Measurements from ENCODE around the gene EFHC1.

The EFHC1 gene

DNA sequence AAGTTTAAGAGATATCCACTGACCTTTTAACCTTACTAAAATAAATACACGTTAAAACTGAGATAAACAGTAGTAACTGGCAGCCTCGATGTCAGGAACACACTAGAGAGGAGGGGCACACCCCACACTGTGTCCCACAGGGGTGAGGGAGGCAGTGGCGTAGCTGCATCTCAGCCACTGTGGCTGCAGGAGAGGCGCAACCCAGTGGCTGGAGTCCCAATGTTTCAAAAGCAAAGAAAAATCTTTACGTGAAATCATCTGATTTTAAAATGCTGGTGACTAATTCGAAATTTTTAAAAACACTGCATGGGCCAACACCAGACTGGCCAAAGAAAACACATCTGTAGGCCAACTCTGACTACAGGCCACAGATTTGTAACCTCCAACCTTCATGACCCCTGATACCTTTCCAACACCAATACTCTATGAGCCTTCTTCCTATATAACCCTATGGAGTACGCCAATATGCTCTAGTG is 102.0 kb downstream of the EFHC1 start:
- DNase-seq: no peak

DNA sequence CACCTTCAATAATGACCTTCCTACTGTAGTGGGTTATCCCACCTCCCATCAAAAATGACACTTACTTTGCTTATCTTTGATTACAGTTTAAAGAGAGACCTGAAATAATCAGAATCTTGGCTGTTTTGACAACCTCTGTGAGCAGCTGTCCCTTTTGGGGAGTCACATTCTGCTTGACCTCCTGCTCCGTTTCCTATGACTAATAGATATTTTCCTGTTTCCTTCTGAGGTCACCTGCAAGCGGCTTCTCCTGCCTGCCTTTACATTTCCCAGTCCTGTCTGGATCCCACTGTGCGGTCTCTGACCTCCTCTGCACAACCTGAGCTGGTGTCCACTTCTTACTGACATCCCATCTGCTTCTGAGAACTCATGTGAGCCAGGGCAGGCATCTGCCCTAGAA is 102.5 kb downstream of the EFHC1 start:
- DNase-seq: no peak

DNA sequence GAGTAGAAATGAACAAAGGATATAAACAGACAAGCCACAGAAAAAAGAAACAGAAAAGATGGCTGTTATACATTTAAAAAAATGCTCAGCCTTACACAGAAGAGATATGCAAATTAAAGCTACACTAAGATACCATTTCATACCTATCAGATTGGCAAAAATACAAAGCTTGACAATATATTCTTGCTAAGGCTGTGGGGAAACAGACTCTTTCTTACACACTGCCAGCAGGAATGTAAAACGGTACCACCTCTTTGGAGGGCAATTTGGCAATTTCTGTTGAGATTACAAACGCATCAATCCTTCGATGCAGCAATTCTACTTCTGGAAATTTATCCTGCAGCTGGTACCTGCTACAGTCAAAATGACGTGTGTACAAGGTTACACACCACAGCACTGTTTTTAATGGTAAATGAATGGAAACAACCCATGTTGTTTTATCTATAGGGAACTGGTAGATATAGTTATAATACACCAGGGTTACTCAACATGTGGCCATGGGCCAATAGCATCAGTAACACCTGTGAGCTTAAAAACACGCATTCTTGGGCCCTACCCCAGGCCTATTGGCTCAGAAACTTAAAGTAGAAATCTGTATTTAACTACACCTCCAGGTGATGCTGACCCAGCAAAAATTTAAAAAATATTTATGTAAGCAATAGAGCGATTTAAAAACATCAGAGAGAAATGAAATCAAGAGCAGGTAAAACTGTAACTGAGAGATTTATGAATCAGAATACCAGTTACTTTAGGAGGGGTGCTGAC is 103.4 kb downstream of the EFHC1 start:
- no peak for DNase-seq

DNA sequence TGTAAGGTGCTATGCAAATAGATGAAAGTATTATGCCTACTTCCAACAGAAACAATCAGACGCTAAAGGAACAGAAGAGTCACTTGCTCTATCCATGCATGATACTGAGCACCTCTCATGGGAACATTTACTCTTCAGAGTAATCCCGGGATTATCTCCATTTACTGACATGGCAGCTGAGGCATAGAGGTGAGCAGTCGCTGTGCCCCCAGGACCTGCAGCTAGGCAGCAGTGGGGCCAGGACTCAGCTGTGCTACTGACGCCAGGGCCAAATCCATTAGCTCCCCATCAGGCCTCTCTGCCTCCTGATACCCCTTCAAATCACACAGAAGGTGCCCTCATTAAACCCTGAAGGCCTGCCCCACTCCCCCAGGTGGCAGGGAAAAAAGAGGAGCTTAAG is 104.8 kb downstream of the EFHC1 start:
- no peak for DNase-seq

DNA sequence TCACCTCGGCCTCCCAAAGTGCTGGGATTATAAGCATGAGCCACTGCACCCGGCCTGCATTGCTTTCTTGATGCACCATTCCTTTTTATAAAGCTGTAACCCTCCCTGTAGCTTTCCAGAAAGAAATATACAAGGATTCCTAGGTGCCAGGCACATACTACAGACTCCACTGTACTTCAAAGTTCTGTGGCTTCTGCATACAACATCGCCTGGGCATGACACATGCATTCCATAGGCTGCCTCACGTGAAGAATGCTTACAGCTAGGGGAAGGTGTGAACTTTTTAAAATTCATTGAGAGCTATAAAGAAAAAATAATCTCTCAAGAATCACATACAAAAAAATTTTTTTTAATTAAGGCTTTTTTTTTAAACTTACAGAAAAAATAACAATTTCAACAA is 106.5 kb downstream of the EFHC1 start:
- DNase-seq: no peak

DNA sequence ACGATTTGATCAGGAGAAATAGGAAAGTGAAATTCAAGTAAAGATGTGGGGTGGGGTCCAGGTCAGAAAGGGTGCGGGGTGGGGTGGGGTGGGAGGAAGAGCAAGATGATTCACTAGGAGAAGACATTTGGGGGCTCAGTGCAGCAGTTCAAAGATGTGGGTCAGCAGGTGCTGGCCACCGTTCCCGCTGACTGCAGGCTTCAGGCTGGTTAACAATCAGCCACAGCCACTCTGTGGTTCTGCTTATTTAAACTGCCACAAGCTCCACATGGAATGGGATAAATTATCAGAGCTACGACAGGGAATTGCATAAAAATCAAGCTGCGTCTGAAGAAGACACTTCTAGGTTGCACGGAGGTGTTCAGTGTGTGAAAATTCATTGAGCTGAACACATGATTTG is 107.3 kb downstream of the EFHC1 start:
- no peak for DNase-seq

DNA sequence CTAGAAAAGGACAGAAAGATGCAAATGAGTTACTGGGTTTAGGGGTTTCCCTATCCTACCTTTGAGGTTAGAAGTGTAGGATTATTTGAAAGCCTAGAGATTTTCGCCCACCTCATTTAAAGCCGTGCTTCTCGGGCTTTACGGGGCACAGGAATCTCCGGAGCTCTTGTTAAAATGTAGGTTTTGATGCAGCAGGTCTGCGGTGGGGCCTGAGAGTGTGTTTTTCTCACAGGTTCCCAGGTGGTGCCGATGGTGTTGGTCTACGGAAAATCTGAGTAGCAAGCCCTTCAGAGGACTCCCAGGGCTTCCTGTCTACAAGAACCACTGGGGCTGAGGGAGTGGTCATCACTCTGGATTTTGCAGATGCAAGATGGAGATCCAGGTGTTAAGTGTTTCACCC is 109.2 kb downstream of the EFHC1 start:
- DNase-seq: no peak

DNA sequence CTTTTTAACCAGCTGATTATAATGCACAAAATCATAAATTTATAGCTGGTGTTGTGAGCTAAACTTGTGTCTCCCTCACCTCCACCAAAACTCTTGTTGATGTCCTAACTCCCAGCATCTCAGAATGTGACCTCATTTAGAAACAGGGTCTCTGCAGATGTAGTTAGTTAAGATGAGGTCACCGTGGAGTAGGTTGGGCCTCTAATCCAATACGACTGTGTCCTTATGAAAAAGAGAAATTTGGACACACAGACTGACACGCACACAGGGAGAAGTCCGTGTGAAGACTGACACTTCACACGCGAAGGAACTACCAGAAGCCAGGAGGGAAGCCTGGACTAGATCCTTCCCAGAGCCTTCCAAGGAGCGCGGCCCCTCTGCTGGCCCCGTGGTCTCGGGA is 110.2 kb downstream of the EFHC1 start:
- DNase-seq: no peak

DNA sequence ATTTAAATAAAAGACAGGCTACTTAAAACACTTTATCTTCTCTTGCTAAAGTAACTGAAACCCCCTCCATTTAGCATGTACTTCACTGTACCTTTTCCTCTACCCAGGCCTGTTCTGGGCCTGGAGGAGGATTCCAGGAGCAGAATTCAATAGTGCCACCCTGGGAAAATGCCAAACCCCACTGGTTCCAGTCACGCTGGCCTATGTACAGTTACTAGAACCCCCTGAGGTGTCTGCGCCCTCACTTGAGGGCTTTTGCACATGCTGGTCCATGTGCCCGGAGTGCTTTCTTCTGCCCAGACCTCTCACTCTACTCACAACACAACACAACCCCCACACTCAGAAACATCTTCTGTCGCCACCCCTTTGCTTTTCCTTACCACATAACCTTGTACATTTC is 111.3 kb downstream of the EFHC1 start:
- DNase-seq: no peak

DNA sequence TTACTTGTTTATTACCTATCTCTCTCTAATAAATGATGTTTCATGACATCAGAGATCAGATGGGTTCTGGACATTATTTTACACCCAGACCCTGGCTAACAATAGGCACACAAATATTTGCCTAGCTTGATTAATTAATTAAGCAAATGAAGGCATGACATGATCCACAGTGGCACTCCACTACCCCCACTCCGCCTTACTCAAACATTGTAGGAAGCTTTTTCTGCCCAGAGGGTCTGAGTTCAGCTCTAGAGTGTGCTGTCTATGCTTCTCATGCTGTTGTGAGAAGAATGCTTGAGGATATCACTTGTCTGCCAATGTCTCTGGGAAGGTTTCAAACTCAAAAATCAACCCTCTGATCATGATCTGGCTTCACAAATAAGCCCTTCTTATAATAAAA is 111.7 kb downstream of the EFHC1 start:
- DNase-seq: no peak

DNA sequence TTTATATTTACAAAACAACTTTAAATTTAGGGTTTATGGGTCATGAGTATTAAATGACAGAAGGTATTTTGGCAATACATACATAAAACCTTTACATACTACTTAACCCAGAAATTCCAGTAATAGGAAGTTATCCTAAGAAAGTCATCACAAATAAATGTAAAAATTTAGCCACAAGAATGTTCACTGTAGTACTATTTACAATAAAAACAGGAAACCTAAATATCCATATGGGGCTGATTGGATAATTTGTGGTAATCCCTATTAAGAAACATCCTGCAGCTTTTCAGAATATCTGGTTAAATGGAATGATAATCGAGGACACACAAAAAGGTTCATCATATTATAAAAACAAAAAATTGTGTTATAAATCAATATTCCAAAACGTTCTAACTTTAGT is 112.3 kb downstream of the EFHC1 start:
- DNase-seq: no peak

DNA sequence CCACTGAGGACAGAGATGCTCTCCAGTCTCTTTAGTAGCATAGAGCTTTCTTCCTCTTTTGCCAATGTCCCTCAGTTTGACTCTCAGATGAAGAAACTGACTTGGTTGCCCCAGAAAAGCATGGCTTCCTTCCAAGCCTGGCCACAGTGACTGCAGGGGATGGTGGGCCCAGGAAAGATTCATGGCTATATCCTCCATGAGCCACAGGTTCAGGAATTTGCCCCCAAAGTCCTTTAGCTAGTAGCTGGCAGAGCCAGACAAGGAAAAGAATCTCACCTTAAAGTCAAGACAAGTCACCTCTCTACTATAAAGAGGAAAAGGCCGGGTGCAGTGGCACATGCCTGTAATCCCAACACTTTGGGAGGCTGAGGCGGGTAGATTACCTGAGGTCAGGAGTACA is 113.3 kb downstream of the EFHC1 start:
- no peak for DNase-seq

DNA sequence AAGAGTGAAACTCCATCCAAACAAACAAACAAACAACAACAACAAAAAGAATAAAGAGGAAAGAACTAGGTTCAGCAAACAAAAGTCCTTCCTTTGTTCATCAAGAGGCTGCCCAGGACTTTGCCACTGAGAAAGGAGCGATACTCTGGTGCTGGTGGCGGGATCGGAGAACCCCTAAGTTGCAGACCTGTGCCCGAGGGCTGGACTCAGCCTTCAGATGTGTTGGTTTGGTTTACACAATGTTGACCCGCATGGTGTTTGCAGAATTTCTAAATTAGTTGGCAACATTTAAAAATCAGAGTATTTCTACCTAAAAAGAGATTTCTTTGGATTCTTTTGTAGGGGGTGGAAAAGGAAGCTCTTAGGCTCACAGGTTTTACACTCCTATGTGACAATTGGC is 114.2 kb downstream of the EFHC1 start:
- no peak for DNase-seq

DNA sequence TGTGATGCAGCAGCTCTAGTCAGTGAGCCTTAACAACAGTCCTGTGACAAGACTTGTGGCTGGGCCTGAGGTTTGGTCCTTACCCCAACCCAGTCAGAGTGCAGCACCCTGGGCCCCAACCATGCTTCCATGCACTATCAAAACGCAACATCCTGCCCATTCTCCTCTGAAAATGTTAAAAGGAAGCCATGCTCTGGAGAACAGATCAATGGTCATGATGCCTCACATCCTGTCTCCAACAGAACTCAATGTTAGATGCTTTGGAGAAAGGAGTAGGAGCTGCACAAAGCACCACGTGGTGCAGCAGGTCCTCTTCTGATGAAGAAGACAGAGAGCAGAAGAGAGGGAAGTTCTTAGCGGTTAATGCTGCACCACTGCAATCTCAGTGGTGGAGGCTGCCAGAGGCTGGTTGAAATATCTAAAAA is 114.8 kb downstream of the EFHC1 start:
- DNase-seq: no peak

DNA sequence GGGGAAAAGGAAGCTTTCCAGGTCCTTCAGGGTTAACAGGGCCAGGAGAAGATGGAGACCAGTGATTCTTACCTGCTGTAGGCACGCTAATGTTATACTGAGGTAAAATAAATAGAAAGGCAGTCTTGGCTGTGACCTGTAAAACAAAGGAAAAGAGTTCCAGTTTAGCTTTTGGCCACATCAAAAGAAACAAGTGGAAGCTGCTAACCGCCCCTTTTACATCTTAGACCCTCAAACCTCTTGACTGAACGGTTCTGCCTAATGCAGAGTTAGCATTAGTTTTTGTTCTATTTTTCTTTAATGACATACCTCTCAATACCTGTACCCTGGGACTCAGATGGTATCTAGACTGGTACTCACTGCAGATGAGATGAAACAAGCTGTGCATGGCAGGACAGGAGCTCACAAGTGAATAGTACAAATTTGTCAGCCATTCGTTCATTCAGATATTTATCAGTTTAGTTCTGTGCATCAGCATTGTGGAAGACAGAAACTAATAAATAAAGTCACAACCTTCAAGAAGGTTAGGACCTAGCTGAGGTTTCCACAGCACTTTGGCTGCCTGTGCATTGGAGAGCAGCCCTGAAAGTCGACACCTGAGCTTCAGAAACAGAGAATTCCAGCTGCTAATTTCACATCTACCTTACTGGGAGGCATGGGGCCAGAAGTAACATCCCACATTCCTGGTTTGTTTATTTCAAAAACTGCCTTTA is 115.7 kb downstream of the EFHC1 start:
- DNase-seq: no peak

DNA sequence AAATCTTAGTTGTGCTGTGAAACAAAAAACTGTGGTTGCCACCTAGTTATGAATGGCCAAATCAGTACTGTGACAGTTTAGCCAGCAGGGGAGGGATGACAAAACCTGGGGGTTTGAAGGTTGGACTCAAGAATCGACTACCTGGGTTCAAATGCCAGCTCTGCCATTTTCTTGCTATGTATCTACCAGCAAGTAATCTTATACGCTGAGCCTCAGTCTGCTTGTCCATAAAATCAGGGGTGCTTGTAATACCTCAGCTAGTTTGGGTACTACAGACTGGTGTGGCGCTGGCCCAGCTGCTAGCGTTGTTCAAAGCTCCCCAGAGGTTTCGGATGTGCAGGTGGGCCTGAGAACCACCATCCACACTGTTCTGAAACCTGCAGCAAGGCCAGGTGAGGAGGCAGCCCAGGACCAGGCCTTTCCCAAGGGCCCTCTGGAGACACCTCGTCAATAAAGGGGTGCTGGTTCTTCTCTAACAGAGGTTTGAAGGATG is 116.3 kb downstream of the EFHC1 start:
- DNase-seq: no peak

DNA sequence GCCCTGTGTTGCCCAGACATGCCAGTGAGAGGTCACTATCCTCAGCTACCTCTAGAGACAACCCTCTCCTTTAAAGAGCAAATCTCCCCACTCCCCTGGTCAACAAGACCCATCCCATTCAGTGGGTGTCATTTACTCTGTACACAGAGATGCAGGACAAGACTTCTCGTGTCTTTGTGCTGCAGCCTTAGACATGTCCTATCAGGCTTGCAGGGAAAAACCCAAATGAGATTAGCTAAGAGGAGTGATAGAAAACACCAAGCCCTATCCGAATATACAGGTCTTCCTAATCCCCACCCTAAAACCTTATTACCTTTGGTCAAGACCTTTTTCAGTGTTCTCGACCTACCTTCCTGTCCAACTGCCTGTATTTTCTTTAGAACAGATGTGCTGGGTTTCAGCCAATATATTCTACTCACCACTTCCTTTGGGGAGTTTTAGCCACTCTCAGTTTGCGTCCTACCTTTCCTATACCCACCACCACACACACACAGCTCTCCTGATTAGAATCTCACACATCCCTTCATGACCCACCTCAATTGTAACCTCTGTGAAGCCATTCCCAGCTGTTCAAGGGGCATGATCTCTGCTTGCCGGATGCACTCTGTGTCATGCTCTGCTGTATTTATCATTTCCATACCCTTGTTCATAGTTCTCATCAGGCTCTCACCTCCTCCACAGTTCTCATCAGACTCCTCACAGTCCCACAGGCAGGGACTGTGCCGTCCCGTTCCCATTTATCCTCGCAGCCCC is 117.0 kb downstream of the EFHC1 start:
- DNase-seq: no peak

DNA sequence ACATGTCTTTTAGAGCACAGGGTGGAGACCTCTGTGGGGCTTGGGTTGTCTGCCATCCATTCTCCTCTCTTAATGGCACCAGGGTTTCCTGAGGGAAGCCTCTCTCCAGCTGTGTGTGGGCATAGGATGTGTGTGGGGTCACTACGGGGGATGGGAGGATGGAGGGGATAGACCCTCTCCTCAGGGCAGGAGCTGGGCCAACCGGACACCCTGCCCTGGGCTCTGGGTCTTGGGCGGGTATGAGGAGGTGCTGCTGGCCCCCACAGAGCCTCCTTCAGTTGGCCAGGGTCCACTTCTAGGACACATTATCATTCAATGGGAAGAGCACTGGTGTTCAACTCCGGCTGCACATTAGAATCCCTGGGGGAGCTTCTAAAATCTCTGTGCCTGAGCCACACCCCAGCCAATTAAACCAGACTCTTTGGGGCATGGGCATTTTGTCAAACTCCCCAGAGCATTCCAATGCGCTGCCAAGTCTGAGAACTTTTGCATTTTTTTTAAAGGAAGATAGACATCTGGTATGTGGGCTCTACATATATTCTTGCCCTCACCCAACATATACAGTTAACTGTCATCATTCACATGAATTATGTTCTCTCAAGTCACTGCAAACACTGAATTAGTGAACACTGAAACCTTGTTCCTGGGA is 118.2 kb downstream of the EFHC1 start:
- DNase-seq: no peak

DNA sequence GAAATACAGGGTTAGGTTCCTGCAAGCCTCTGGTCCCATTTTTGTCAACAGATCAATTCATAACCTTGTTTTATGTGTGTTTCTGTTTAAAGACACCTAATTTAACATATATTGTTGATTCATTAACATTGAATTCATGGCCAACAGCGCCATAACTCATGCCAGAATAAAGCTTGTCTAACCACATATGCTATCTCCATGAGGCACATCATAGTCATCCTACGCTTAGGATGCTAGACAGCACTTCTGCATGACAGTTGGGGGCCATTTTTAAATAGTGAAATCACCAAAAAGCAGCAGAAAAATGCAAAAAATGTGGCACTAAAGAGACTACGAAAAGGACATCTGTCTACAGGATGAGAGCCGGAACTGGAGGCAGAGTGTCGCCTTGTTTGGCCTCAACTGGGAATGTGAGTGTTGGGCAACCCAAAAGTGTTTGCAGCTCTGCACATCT is 118.8 kb downstream of the EFHC1 start:
- no peak for DNase-seq

DNA sequence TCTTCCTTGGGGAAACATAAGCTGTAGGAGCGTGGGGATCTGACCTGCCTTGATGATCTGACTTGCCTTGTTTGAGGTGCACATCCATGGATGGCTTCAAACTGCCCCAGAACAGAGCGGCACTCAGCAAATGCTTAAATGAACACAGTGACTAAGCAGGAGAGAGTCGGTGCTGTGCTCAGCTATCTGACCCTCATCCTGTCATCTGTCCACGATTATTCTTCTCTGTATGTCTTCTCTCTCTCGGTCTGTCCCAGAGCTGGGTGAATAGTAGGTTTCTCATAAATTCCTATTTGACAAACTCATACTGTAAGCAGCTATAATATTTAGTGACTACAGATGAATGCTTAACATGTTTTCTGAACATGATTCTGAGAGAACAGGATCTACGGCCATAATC is 119.5 kb downstream of the EFHC1 start:
- no peak for DNase-seq

DNA sequence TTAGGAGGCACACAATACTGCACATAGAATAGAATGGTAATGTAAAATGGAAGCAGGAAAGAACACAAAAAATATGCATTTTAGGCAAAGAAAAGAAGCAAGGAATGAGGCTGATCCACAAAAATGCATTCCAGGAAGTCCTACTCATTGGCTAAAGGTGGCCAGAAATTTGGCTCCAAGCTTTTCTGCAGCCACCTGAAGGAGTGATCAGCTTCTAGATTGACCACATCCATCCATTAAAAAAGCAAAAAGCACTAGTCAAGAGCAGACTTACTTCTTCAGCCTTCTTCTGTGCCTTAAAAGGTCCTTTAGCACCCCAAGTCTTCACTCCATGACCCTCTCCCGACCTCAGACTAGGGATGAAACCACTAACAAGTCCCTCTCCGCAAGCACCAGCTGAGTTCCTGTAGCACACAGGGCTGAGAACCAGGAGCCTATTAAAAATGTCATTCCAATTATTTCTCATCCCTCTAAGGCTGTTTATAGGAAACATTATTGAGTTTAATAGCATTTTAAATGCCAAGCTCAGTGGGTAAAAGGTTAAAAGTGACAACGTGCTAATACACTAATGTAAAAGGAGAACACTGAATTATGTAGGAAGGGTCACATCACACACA is 120.3 kb downstream of the EFHC1 start:
- no peak for DNase-seq

DNA sequence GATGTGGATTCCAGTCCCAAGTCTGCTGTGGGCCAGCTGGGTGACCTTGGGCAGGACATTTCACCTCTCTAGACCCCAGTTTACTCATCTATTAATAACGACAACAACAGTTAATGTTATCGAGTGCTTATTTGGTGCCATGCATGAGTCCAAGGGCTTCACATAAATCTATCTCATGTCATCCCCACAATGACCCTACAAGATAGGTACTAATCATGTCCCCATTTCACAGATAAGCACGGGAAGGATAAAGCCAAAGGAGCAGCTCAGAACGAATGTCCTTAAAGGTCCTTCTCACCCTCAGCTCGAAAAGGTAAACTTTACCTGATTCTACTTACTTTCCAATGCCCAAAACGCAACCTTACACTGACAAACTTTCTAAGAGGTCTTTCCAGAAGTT is 121.0 kb downstream of the EFHC1 start:
- no peak for DNase-seq

DNA sequence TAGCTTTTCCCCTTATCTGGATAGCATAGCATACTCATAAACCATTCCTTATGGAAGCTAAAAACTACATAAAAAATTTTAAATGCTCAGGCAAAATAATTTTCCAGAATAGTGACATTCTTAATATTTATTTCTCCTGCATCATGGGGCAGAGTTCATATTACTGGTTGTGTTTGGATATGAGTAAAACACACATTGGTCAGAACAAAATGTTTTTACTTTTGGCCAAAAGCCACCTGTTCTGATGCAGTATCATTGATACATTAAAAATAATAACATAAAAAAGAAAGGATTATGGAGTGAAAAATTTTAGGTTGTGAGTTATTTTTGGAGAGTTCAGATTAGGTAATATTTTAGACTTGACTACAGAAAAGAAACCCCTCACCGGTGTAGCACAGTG is 123.1 kb downstream of the EFHC1 start:
- DNase-seq: no peak
